GM13976 (cell line): Measurements from ENCODE around the gene CAPZB.

ENCODE experiments used
- DNase-seq: peaks from one replicate; pipeline ENCODE4 v3.0.0; 2012; ENCODE audit warnings: low spot score
- in situ Hi-C: fragments of 300-500 bp; cut with MboI; formaldehyde crosslinking; loops from one replicate; pipeline ENCODE4 v1.12.0; 2022; ENCODE audit warnings: low sequenced_read_pairs, mixed read lengths, inconsistent platforms; ENCODE audit not compliant: unreplicated experiment
- TF ChIP-seq, protein P1 (sequence below): IDR thresholded peaks from 2 replicates; pipeline ENCODE4 v1.5.1; 2012; ENCODE audit warnings: borderline replicate concordance, mild to moderate bottlenecking; ENCODE audit not compliant: insufficient read depth; ENCODE audit errors: extremely low read depth, missing control alignments, control extremely low read depth

CAPZB gene

DNA sequence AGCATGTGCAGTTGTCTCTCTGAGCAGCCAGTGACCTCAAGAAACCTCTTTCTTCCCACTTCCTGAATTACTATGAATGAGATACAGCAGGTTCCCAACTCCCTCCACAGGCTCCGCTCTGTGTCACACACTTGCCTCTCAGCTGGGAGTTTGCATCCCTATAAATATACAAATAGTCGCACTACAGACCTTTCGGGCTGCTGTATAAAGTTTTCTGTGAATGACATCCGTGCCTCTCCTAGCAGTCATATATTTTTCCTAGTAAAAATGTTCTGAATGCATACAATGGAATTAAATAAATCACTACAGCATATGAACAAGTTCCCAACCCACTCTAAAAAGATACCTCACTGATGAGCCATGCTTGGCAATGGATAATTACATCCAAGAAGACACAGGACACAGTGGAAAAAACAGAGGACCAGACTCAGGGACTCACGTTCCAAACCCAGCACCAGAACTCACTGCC, 66.8 kb downstream of the CAPZB start:
- in situ Hi-C loops = no loop called here
- TF ChIP-seq, protein P1, sequence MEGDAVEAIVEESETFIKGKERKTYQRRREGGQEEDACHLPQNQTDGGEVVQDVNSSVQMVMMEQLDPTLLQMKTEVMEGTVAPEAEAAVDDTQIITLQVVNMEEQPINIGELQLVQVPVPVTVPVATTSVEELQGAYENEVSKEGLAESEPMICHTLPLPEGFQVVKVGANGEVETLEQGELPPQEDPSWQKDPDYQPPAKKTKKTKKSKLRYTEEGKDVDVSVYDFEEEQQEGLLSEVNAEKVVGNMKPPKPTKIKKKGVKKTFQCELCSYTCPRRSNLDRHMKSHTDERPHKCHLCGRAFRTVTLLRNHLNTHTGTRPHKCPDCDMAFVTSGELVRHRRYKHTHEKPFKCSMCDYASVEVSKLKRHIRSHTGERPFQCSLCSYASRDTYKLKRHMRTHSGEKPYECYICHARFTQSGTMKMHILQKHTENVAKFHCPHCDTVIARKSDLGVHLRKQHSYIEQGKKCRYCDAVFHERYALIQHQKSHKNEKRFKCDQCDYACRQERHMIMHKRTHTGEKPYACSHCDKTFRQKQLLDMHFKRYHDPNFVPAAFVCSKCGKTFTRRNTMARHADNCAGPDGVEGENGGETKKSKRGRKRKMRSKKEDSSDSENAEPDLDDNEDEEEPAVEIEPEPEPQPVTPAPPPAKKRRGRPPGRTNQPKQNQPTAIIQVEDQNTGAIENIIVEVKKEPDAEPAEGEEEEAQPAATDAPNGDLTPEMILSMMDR = no peak
- DNase-seq = no peak

DNA sequence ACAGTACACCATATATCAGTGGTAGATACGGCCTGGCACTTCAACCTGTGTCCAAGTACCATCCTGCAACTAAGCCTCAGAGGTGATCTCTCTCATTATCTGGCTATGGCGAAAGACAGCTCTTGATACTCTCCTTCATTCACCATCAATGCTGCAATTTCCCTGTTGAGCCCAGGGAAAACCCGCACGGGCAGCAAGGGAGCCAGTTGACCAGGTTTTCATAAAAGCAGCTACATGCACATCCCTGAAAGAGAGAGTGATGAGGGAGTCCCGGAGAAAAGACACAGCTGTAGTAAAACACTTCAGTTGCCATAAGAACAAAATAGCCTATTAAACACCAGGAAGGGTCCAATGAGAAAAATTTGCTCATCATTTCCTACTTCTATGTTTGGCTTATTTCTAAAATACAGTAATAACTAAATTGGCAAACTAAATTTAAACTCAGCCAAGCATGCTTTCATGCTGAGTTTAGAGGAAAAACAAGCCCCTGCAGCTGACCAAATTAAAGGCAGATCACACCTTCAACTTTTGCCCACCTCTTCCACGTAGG, 68.3 kb downstream of the CAPZB start:
- in situ Hi-C loops = no loop called here
- DNase-seq = no peak
- TF ChIP-seq, protein P1 = no peak

DNA sequence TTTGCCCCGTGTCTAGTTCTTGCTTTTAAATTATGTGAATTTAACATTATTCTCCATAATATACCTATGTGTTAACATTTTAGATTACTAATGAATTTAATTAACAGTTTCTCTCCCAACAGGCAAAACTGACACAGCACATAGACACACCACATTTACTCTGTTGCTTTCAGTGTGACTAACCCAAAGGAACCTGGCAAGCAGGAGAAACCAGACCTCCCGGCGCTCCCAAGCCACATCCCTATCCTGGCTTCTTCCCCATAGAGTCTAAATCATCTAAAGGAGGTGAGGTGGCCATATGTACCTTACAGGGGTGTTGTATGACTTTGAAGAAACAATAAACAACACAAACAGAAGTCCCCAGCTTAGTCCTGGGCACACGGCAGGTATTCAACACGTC, 69.2 kb downstream of the CAPZB start:
- TF ChIP-seq, protein P1 = no peak
- in situ Hi-C loops = no loop called here
- DNase-seq = no peak

GRCh38 chr1:19414515-19415121, 70.7 kb downstream of the CAPZB start:
- TF ChIP-seq, protein P1 = no peak
- no peak for DNase-seq
- in situ Hi-C loops = no loop called here

- no peak for DNase-seq
- TF ChIP-seq, protein P1 = no peak
- in situ Hi-C loops = no loop called here
Measured at GRCh38 chr1:19413999-19414398, 71.3 kb downstream of the CAPZB start.

DNA sequence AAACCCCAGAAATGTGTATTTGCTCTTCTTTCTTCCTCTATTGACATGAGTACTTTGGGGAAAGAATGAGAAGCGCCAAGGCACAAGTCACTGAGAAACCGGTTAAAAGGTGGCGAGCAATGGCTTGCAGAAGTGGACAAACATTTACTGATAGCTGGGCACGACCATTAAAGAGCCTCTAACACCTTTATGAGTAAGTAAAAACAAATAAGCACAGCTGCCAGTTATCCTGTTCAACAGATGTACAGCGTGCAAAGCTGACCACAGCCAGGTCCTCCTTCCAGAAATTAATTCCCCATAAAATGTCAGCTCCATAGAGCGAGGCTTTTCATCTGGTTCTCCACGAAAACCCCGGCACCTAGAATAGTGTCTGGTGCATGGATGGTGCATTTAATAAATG, 72.7 kb downstream of the CAPZB start:
- TF ChIP-seq, protein P1 = no peak
- no peak for DNase-seq
- in situ Hi-C loops = no loop called here
